Caco-2 (cell line): ENCODE data around the gene BRF1. TPM values are rescaled to one million over a fixed set of nuclear protein-coding genes. Genes with fewer than 3 reads are reported as not detected.

Source experiments
- BruUV-seq: library from RNA; stranded (reverse); fragments of 400-500 nt; replicated peaks from 2 replicates; lab custom pipeline; 2021; lab: Mats Ljungman, UMichigan
- CTCF ChIA-PET: fragments of 300-600 bp; sonication (Branson Sonifier 250); formaldehyde crosslinking; loops from one replicate; lab custom pipeline; 2022; ENCODE audit warnings: antibody characterized with exemption; lab: Charles Lee
- POLR2A ChIA-PET: fragments of 300-600 bp; sonication (Branson Sonifier 250); formaldehyde crosslinking; loops from one replicate; lab custom pipeline; 2022; ENCODE audit warnings: antibody characterized with exemption; lab: Charles Lee
- DNase-seq, 2 experiments: peaks; one replicate each; pipeline versions ENCODE4 v3.0.0 to v3.0.0-alpha.2; 2020 to 2022
- H3K27me3 ChIP-seq: replicated peaks from 2 replicates; pipeline ENCODE4 v1.6.0; 2011; ENCODE audit warnings: low read length; ENCODE audit not compliant: control insufficient read depth, insufficient read depth
- H3K36me3 ChIP-seq: 2 replicates; pipeline ENCODE4 v1.5.1; 2011; ENCODE audit warnings: low read length; ENCODE audit not compliant: control insufficient read depth, insufficient read depth
- H3K4me1 ChIP-seq: fragments of 250-450 bp; sonication (Bioruptor Pico); 2 replicates; pipeline ENCODE4 v1.5.1; 2020; ENCODE audit warnings: mild to moderate bottlenecking
- H3K4me3 ChIP-seq: 2 replicates; pipeline ENCODE4 v1.5.1; 2011; ENCODE audit warnings: low read depth, mild to moderate bottlenecking, control low read depth, low read length
- H3K9me3 ChIP-seq: fragments of 250-450 bp; sonication (Bioruptor Pico); 2 replicates; pipeline ENCODE4 v1.5.1; 2020; ENCODE audit warnings: mild to moderate bottlenecking, moderate library complexity
- H3K27ac Mint-ChIP-seq: one replicate; pipeline ENCODE4 v1.8.0; 2022; ENCODE audit warnings: mixed read lengths; ENCODE audit not compliant: unreplicated experiment
- H3K27me3 Mint-ChIP-seq: one replicate; pipeline ENCODE4 v1.8.0; 2022; ENCODE audit warnings: mixed read lengths; ENCODE audit not compliant: insufficient read depth, unreplicated experiment
- H3K36me3 Mint-ChIP-seq: one replicate; pipeline ENCODE4 v1.8.0; 2022; ENCODE audit warnings: mild to moderate bottlenecking, mixed read lengths; ENCODE audit not compliant: insufficient read depth, unreplicated experiment
- H3K4me1 Mint-ChIP-seq: one replicate; pipeline ENCODE4 v1.8.0; 2022; ENCODE audit warnings: low read depth, mixed read lengths; ENCODE audit not compliant: unreplicated experiment
- H3K4me3 Mint-ChIP-seq: one replicate; pipeline ENCODE4 v1.8.0; 2022; ENCODE audit warnings: mild to moderate bottlenecking, moderate library complexity, mixed read lengths; ENCODE audit not compliant: unreplicated experiment
- H3K9me3 Mint-ChIP-seq: one replicate; pipeline ENCODE4 v1.8.0; 2022; ENCODE audit warnings: mixed read lengths; ENCODE audit not compliant: unreplicated experiment
- intact Hi-C: fragments of 100-400 bp; cut with micrococcal nuclease; formaldehyde crosslinking; loops from one replicate; pipeline ENCODE4 v1.10.0; 2022; ENCODE audit not compliant: unreplicated experiment
- total RNA-seq: library from RNA; stranded (reverse); gene quantifications from 2 replicates; pipeline ENCODE4 v1.2.3, GENCODE V29; 2022
- TF ChIP-seq, protein P1 (sequence below), 2 experiments: fragments of 200-600 bp in 1 of 2; IDR thresholded peaks; 1 replicate in 1 of 2; 2 replicates in 1 of 2; pipeline versions ENCODE4 v1.5.1 to v1.8.0; 2011 to 2022; ENCODE audit warnings: antibody characterized with exemption in 1 of 2, control low read depth in 1 of 2, inconsistent platforms in 1 of 2, low read depth in 1 of 2, low read length in 1 of 2, mild to moderate bottlenecking in 1 of 2, moderate library complexity in 1 of 2; ENCODE audit not compliant: insufficient read depth in 1 of 2, severe bottlenecking in 1 of 2, unreplicated experiment in 1 of 2

Gene BRF1
- total RNA-seq, 1 experiment from 2014 or later, result 43.6 TPM

DNA sequence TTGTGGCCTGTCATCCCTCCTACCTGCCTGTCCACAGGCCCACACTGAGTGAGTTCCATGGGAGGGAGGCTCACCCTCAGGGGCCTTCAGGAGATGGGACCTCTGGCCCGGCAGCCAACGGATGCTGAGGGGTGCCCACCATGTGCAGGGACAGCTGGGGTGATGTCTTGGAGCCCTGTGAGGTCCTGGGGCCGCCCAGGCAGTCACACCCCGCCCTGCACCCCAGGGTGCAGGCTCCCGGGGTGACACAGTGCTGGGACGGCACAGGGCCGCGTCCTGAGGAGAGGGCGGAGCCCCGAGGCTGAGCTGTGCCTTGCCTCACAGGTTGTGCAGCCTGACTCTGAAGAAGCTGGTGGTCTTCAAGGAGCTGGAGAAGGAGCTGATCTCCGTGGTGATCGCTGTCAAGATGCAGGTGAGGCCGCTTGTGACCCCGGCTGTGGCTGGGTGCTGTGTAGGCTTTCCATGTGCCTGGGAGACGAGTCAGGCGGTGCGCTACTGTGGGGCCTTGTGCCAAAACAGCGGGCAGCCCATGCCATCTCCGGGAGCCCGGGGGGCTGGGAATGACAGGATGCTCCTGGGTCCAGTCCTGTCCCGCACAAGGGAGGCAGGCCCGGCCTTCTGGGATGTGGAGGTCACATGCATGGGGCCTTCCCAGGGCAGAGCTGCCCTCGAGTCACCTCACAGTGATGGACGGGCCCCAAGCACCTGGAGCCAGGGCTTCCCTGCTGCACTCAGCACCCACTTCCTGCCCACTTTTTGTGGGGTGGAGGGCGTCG, 47.6 kb upstream of the BRF1 start:
- no peaks in the 10 kb centered on the region for H3K27me3 Mint-ChIP-seq
- no peaks in the 10 kb centered on the region for H3K36me3 ChIP-seq
- H3K27me3 ChIP-seq, result no peaks in the 10 kb centered on the region
- intact Hi-C loops, result no loop called here
- H3K27ac Mint-ChIP-seq, result no peak overlapping the region
- H3K9me3 ChIP-seq, result no peaks in the 10 kb centered on the region
- H3K4me1 ChIP-seq, result no peaks in the 10 kb centered on the region
- no peaks in the 10 kb centered on the region for H3K9me3 Mint-ChIP-seq
- H3K36me3 Mint-ChIP-seq, result peaks cover 6% of the 10 kb centered on the region
- TF ChIP-seq, protein P1, sequence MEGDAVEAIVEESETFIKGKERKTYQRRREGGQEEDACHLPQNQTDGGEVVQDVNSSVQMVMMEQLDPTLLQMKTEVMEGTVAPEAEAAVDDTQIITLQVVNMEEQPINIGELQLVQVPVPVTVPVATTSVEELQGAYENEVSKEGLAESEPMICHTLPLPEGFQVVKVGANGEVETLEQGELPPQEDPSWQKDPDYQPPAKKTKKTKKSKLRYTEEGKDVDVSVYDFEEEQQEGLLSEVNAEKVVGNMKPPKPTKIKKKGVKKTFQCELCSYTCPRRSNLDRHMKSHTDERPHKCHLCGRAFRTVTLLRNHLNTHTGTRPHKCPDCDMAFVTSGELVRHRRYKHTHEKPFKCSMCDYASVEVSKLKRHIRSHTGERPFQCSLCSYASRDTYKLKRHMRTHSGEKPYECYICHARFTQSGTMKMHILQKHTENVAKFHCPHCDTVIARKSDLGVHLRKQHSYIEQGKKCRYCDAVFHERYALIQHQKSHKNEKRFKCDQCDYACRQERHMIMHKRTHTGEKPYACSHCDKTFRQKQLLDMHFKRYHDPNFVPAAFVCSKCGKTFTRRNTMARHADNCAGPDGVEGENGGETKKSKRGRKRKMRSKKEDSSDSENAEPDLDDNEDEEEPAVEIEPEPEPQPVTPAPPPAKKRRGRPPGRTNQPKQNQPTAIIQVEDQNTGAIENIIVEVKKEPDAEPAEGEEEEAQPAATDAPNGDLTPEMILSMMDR (IDR thresholded peaks at IDR 0.05; ENCODE audit: insufficient read depth in 1 of 2, low read depth in 1 of 2, low read length in 1 of 2, severe bottlenecking in 1 of 2, unreplicated experiment in 1 of 2), result no peak
- H3K4me3 ChIP-seq, result no peak overlapping the region
- BruUV-seq, result no TSS peak
- no peak overlapping the region for H3K4me3 Mint-ChIP-seq
- ChIA-PET POLR2A (no interaction called here), CTCF (no interaction called here)
- H3K4me1 Mint-ChIP-seq, result no peaks in the 10 kb centered on the region
- no peak for DNase-seq

- Mint-ChIP-seq H3K9me3 (no peaks in the 10 kb centered on the region), H3K27me3 (no peaks in the 10 kb centered on the region), H3K36me3 (peaks cover 6% of the 10 kb centered on the region), H3K4me3 (no peak overlapping the region), H3K27ac (no peak overlapping the region), H3K4me1 (no peaks in the 10 kb centered on the region)
- H3K36me3 ChIP-seq, result no peaks in the 10 kb centered on the region
- DNase-seq, result no peak
- intact Hi-C loops, result no loop called here
- H3K4me1 ChIP-seq, result no peaks in the 10 kb centered on the region
- TF ChIP-seq, protein P1 (IDR thresholded peaks at IDR 0.05; ENCODE audit: insufficient read depth in 1 of 2, low read depth in 1 of 2, low read length in 1 of 2, severe bottlenecking in 1 of 2, unreplicated experiment in 1 of 2), result no peak
- ChIA-PET CTCF (no interaction called here), POLR2A (no interaction called here)
- BruUV-seq, result no TSS peak
- H3K27me3 ChIP-seq, result no peaks in the 10 kb centered on the region
- no peaks in the 10 kb centered on the region for H3K9me3 ChIP-seq
- H3K4me3 ChIP-seq, result no peak overlapping the region
Measured at GRCh38 chr14:105347587-105347968, 46.8 kb upstream of the BRF1 start.

- no peaks in the 10 kb centered on the region for H3K9me3 Mint-ChIP-seq
- intact Hi-C loops, result no loop called here
- H3K36me3 ChIP-seq, result no peaks in the 10 kb centered on the region
- DNase-seq, result no peak
- H3K27me3 Mint-ChIP-seq, result no peaks in the 10 kb centered on the region
- no TSS peak for BruUV-seq
- H3K36me3 Mint-ChIP-seq, result peaks cover 6% of the 10 kb centered on the region
- TF ChIP-seq, protein P1 (IDR thresholded peaks at IDR 0.05; ENCODE audit: insufficient read depth in 1 of 2, low read depth in 1 of 2, low read length in 1 of 2, severe bottlenecking in 1 of 2, unreplicated experiment in 1 of 2), result no peak
- ChIA-PET CTCF (no interaction called here), POLR2A (no interaction called here)
- no peak overlapping the region for H3K4me3 Mint-ChIP-seq
- no peaks in the 10 kb centered on the region for H3K4me1 ChIP-seq
- no peak overlapping the region for H3K4me3 ChIP-seq
- no peaks in the 10 kb centered on the region for H3K4me1 Mint-ChIP-seq
- no peak overlapping the region for H3K27ac Mint-ChIP-seq
- no peaks in the 10 kb centered on the region for H3K27me3 ChIP-seq
- H3K9me3 ChIP-seq, result no peaks in the 10 kb centered on the region
Measured at GRCh38 chr14:105346876-105347586, 46.2 kb upstream of the BRF1 start.
